HUES48 (cell line): ENCODE data around the gene SRXN1.

Source experiments
- H3K27ac ChIP-seq: one replicate; pipeline ENCODE4 v1.7.0; 2013; ENCODE audit warnings: low read depth, low read length, inconsistent platforms
- H3K27me3 ChIP-seq: 2 replicates; pipeline ENCODE4 v1.6.1; 2013; ENCODE audit warnings: mild to moderate bottlenecking, low read length; ENCODE audit not compliant: control insufficient read depth, insufficient read depth
- H3K36me3 ChIP-seq: 2 replicates; pipeline ENCODE4 v1.6.1; 2013; ENCODE audit warnings: low read length; ENCODE audit not compliant: control insufficient read depth, insufficient read depth
- H3K4me1 ChIP-seq: 2 replicates; pipeline ENCODE4 v1.6.1; 2013; ENCODE audit warnings: mild to moderate bottlenecking, low read length; ENCODE audit not compliant: control insufficient read depth, insufficient read depth
- H3K4me3 ChIP-seq: 2 replicates; pipeline ENCODE4 v1.5.1; 2013; ENCODE audit warnings: mild to moderate bottlenecking, low read depth, low read length
- H3K9ac ChIP-seq: 2 replicates; pipeline ENCODE4 v1.6.1; 2013; ENCODE audit warnings: mild to moderate bottlenecking, low read depth, low read length, moderate library complexity
- H3K9me3 ChIP-seq: 2 replicates; pipeline ENCODE4 v1.6.1; 2013; ENCODE audit warnings: low read length; ENCODE audit not compliant: control insufficient read depth, insufficient read depth

SRXN1 gene

DNA sequence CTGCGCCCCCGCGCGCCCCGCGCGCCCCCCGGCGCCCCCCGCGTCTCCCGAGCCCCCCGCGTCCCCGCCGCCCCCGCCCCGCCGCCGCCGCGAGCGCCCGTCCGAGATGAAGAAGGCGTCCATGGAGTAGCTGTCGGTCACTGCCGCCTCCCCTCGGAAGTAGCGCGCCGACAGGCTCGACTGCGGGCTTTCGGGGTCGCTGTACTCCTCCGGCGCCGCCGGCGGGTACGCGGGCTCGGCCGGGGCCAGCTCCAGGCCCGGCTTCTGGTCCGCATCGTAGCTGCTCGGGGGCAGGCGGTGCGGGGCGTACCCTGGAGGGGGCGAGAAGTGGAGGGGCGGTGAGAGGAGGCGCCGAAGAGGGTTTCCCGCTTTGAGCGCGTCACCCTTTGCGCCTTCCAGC is 11.2 kb upstream of the SRXN1 start:
- Histone ChIP-seq H3K27me3 (peaks cover 46% of the 10 kb centered on the region), H3K9me3 (no peaks in the 10 kb centered on the region), H3K4me3 (no peak overlapping the region), H3K4me1 (peaks cover 48% of the 10 kb centered on the region), H3K27ac (no peak overlapping the region), H3K9ac (no peak overlapping the region), H3K36me3 (no peaks in the 10 kb centered on the region)

DNA sequence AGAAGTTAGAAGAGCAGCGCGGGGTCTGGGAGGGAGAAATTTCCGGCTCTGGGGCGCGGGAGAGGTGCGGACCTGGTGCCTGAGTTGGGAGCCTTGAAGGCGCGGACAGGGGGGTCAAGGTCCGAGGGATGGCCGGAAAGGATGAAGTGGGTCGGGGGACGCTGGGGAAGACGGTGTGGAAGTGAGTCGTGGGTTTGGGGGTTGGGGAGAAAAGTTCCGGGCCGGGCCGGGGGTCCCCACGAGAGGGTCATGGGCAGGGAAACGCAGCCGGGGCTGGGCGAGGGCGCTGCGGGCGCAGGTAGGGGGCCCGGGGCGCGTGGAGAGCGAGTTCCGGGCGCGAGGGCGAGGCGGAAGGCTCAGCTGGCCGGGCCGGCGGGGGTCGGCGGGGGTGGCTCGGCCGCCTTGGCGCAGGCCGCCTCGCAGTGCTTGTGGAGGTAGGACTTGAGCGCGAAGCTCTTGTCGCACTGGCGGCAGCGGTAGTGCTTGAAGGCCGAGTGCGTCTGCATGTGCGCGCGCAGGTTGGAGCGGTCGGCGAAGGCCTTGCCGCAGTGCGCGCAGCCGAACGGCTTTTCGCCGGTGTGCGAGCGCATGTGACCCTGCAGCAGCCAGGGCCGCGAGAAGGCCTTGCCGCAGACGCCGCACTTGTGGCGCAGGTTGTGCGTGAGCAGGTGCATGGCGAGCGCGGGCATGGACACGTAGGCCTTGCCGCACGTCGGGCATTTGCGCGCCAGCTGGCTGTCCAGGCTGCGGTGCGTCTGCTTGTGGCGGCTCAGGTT is 10.5 kb upstream of the SRXN1 start:
- Histone ChIP-seq H3K9me3 (no peaks in the 10 kb centered on the region), H3K4me1 (peaks cover 50% of the 10 kb centered on the region), H3K36me3 (no peaks in the 10 kb centered on the region), H3K4me3 (no peak overlapping the region), H3K27ac (no peak overlapping the region), H3K27me3 (peaks cover 46% of the 10 kb centered on the region), H3K9ac (no peak overlapping the region)

DNA sequence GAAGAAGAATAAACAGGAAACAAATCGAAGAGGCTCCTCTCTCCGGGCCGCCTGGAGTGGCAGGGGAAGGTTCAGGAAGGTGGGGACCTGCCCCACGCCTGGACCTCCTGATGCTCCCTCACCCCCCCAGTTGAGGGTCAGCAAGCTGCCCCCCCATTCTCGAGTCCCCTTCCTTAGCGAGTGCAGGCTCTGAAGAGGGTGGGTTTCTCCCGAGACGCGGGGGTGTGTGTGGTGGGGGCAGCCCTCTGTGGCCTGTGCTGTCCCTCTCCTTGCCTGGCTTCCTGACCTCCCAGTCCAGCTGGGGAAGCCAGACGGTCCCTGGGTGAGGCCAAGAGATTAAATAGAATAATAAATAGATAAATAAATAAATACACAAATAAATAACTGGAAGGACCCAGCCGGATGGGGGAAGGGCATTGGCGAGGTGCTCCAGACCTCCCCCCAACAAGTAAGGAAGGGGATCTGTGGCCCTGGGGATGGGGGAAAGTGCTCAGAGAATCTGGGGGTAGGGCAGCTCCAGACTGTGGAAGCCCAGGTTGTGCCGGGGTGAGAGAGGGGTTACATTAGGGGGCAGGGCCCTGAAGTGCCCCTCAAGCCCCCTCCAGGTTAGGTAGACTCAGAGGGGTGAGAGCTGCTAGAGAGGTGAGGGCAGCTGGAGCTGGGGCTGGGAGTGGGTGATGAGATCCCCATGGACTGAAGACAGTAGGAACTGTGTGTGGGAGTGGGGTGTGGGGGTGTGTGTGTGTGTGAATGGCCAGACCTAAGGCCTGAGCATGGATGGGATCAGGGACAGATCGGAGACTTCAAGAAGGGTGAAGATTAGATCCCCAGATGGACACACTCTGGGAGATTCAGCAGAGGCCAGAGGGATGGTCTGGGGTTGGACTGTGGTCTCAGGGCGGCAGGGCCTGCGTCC is 9.5 kb upstream of the SRXN1 start:
- no peak overlapping the region for H3K27ac ChIP-seq
- no peaks in the 10 kb centered on the region for H3K9me3 ChIP-seq
- H3K27me3 ChIP-seq: peaks cover 46% of the 10 kb centered on the region
- no peaks in the 10 kb centered on the region for H3K36me3 ChIP-seq
- no peak overlapping the region for H3K4me3 ChIP-seq
- H3K9ac ChIP-seq: 0 out of 2 replicates have a peak overlapping the region, but pooled peaks have one; percentile 52
- H3K4me1 ChIP-seq: peaks cover 57% of the 10 kb centered on the region

DNA sequence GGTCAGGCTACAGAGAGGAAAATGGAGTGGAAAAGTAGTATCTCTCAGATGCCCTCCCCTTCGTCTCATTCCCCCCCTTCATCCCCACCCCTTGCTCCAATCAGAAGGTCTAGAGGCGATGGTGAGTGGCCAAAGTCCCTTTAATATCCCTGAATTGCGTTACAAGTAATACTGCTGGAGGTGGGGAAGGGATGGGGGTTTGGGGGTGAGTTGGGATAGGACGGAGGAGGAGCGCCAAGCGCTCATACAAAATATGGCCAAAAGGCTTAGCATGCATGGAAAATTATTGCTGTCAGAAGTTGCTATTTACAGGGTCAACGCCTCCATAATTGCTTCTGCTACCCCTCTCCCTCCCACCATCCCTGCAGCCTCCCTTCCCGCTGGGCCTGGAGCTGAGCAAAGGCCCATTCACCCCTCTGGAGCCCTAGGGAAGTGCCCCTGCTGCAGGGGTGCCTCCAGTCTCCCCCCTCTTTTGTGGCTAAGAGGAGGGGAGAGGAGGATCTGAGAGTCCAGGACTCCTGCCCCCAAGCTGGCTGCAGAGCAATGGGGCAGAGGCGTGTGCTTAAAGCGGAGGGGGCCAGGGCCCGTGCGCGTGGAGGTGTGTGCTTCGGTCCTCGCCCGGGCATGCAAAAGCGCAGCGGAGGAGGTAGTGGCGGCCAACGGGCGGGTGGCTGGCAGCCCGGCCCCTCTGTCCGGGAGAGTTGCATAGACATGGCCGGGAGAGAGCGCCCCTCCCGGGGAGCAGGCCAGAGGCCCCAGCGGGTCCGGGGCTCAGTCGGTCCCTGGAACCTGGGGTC is 8.7 kb upstream of the SRXN1 start:
- H3K9ac ChIP-seq: peak overlapping the region; percentile 52; the same call in 1 of the 2 replicates
- no peaks in the 10 kb centered on the region for H3K36me3 ChIP-seq
- no peaks in the 10 kb centered on the region for H3K9me3 ChIP-seq
- peaks cover 46% of the 10 kb centered on the region for H3K27me3 ChIP-seq
- no peak overlapping the region for H3K27ac ChIP-seq
- no peak overlapping the region for H3K4me3 ChIP-seq
- peaks cover 65% of the 10 kb centered on the region for H3K4me1 ChIP-seq

DNA sequence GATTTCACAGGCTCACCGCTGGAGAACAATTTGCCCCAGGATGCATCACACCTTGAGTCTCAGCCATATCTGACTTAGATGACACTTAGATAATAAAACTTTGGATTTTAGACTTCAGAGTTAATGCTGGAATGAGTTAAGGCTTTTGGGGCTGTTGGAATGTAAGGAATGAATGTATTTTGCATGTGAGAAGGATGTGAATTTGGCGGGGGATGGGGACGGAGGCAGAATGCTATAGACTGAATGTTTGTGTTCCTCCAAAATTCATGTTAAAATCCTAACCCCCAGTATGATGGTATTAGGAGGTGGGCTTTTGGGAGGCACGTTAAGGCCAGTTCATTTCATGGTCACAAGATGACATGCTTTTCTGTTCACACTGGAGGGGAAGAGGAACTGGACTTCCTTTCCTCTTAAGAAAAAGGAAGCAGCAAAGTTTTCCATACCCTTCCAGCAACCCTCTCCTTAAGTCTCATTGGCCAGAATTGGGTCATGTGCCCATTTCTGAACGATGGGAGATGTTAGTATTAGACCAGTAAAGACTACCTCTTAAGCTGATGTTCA is 5.8 kb upstream of the SRXN1 start:
- peaks cover 42% of the 10 kb centered on the region for H3K27me3 ChIP-seq
- H3K9ac ChIP-seq: peak overlapping the region; percentile 59; the same call in 1 of the 2 replicates
- peak overlapping the region; percentile 85 for H3K27ac ChIP-seq
- H3K36me3 ChIP-seq: no peaks in the 10 kb centered on the region
- H3K4me3 ChIP-seq: peak overlapping the region; percentile 47
- H3K4me1 ChIP-seq: peaks cover 58% of the 10 kb centered on the region
- H3K9me3 ChIP-seq: no peaks in the 10 kb centered on the region

DNA sequence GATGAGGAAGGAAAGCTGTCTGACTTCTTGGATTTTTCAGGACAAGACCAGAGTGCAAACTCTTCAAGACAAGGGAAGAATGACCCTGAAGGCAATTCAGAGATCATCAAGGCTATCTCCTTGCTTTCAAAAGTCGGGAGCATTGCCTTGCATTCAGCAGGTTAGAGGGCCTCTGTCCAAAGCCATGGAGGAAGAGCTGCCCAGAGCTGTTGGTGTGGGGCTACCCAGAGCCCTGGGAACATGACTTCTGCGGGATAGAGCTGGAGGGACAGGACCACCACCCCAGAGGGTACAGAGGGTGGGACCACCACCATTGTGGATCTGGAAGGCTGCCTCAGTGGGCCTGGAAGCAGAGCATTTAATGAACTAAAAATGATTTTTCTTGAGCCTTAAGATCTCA is 5.2 kb upstream of the SRXN1 start:
- H3K9me3 ChIP-seq: no peaks in the 10 kb centered on the region
- peak overlapping the region; percentile 47 for H3K4me3 ChIP-seq

DNA sequence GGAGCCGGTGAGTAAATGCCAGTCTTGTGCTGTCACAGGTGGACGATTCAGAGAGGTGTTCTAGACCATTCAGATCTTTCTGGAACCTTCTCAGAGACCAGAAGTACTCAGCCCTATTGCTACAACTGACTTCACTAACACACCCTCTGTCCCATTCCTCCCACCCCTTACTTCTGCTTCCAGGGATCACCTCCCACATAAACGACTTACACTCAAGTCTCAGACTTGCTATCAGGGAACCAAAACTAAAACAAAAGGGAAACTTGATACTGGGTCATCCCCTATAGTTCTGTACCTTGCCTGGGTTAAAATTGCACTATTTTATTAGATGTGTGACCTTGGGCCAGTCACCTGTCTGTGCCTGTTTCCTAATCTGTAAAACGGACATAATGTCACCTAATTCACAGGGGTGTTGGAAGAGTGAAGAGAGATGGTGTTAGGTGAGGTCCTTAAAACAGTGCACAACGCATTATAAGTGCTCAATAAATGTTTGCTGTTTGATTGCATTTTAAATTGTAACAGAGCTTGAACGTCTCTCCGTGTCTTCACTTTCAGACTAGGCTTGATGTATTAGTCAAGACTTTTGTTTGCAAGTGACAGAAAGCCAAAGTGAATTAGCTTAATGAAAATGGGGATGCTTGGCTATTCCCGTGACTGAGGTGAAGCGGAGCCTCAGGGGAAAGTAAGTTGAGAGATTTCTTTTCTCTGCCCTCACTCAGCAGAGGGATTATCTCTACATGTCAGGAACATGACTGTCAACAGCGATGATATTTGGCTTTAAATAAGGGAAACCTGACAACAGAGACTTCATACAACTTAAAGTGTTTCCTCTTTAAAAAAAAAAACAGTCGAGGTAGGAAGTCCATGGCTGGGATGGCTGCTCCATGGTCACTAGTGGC is 3.0 kb upstream of the SRXN1 start:
- no peak overlapping the region for H3K4me3 ChIP-seq
- H3K9me3 ChIP-seq: no peaks in the 10 kb centered on the region
- H3K27ac ChIP-seq: no peak overlapping the region
- peaks cover 18% of the 10 kb centered on the region for H3K27me3 ChIP-seq
- no peak overlapping the region for H3K9ac ChIP-seq
- no peaks in the 10 kb centered on the region for H3K36me3 ChIP-seq
- peaks cover 52% of the 10 kb centered on the region for H3K4me1 ChIP-seq

More for the DNA sequence above, 5.2 kb upstream of the SRXN1 start:
- H3K27ac ChIP-seq: peak overlapping the region; percentile 85
- peaks cover 39% of the 10 kb centered on the region for H3K27me3 ChIP-seq
- H3K36me3 ChIP-seq: no peaks in the 10 kb centered on the region
- H3K9ac ChIP-seq: peak overlapping the region; percentile 59
- peaks cover 62% of the 10 kb centered on the region for H3K4me1 ChIP-seq

DNA sequence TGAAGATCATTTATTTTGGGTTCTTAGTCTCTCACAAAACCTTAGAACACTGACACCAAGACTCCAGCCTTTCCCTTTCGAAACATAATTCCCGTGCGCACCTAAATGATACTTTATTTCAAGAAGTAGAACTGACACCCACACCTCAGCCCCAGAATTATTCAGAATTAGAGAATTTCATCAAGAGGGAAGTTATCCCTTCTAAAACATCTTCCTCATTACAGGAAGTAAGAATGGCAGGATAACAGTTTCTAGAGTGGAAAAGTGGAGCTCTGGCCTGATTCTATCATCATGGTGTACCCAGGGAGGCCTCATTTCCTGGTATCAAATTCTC is 1.4 kb upstream of the SRXN1 start:
- Histone ChIP-seq H3K9ac (no peak overlapping the region), H3K9me3 (no peaks in the 10 kb centered on the region), H3K4me1 (peaks cover 45% of the 10 kb centered on the region), H3K27ac (no peak overlapping the region), H3K36me3 (peaks cover 13% of the 10 kb centered on the region; the same call in 1 of the 2 replicates), H3K27me3 (peaks cover 14% of the 10 kb centered on the region), H3K4me3 (no peak overlapping the region)

DNA sequence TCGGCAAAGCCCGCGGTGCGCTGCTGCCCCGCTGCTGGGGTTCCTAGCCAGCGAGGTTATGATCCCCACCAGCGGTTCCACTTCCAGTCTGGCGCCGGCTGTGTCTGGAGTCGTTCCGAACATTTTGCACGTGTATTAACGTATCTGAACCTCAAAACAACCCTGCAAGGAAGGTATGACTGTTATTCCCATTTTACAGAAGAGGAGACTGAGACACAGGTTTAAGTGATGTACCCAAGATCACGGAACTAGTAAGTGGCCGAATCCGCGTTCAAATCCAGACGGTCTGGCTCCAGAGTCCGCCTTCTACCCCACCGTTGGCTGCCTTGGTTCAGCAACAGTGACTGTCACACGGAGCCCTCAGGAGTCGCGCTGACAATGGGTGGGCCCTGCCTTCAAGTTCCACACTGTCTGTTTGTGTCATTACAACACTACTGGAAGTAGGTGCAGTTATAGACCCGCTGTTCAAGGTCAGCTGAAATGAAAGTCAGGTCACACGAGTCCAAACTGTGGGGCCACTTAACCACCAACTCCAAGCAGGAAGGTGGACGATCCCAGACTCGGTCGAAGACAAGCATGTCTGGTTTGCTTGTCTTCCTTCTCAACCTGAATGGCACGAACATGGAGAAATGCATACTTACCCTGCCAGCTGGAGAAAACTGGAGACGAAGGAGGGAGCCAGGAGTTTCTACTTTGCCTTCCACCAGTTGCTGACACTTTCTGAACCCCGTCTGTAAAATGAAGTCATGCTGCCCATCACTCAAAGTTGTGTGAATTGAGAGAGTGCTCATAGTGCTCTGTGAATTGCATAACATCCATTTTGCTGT is 803 bp upstream of the SRXN1 start:
- H3K9me3 ChIP-seq: no peaks in the 10 kb centered on the region
- peaks cover 14% of the 10 kb centered on the region for H3K27me3 ChIP-seq
- H3K36me3 ChIP-seq: peaks cover 16% of the 10 kb centered on the region; the same call in 1 of the 2 replicates
- H3K4me1 ChIP-seq: peaks cover 39% of the 10 kb centered on the region
- peak overlapping the region; percentile 58 for H3K9ac ChIP-seq
- H3K4me3 ChIP-seq: peak overlapping the region; percentile 72
- H3K27ac ChIP-seq: peak overlapping the region; percentile 59
